GM10847 (cell line): Measurements from ENCODE around the gene AGBL1.

Source experiments
- POLR2A ChIP-seq: IDR thresholded peaks from 2 replicates; pipeline ENCODE4 v1.6.1; 2011; ENCODE audit not compliant: insufficient read length; ENCODE audit errors: extremely low read depth

Gene AGBL1

GRCh38 chr15:86362555-86362954, 282.9 kb downstream of the AGBL1 start:
- no peak for TF ChIP-seq POLR2A

GRCh38 chr15:86373147-86373546, 293.5 kb downstream of the AGBL1 start:
- TF ChIP-seq POLR2A: no peak

- TF ChIP-seq POLR2A: no peak
Observed at GRCh38 chr15:86375733-86376280, 296.1 kb downstream of the AGBL1 start.

DNA sequence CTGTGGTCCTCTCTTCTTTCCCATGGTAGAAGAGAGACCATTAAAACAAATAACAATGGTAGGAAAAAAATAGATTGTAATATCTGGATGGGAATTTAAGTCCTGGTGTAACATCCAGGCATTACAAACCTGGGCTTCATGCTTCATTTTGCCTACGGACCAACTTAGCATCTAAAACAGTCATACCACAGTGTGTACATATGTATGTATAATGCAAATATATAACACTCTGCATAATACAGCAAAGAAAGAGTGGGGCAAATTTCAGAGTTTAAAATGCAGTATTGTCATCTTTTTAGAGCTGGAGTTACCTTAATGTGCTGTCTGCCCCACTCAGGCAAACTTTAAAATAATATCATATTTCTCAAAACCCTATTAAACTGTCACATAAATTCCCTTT, 298.2 kb downstream of the AGBL1 start:
- TF ChIP-seq POLR2A: no peak

DNA sequence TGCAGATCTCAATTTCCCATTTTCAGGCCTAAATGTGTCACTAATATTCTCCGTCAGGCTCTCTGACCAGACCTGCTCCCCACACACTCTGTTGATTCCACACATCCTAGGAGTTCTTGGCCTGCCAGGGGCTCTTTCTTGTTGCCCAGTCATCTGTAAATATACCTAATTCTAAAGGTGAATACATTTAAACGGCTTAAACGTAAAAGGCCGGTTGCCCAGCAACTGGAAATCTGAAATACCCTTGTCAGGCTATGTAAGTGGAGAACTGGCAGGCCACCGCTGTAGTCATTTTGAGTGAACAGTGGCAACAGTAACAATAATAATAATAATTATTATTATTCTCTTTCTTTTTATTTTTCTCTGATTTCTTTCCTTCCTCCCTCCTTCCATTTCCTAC, 302.7 kb downstream of the AGBL1 start:
- TF ChIP-seq POLR2A: no peak

- no peak for TF ChIP-seq POLR2A
Observed at GRCh38 chr15:86383611-86384010, 303.9 kb downstream of the AGBL1 start.

DNA sequence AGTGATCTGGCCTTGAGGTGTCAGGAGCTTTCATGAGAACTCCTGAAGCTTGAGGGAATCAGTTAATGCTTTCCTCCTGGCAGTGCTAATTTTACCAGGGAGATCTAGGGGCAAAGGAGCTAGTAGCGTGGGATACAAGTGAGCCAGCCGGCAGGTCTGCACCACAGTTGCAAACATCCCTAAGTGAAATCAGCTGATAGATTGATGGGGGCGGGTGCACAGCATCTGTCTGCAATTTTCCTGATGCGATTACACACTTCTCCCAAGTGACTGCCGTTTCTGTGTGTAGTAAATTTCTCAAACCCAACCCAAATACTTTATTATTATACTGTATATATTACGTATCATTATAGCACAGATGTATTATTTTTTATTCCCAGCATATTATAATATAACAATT, 304.5 kb downstream of the AGBL1 start:
- TF ChIP-seq POLR2A: no peak

DNA sequence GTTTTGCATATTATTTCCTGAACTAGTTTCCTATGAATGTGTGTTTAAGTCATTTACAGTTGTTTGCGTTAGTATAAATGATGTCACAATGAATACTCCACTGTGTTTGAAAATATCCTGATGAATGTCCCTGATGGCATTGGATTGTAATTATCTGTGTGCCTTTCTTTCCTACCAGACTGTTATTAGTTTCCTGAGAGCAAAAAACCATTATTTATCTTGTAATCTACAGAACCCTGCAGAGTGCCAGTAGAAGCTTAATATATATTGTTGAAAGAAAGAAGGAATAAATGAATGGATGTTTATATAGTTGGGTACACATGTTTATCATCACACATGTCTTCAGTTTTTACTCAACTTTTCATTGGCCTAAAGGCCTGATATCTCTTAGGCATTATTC, 312.6 kb downstream of the AGBL1 start:
- no peak for TF ChIP-seq POLR2A

DNA sequence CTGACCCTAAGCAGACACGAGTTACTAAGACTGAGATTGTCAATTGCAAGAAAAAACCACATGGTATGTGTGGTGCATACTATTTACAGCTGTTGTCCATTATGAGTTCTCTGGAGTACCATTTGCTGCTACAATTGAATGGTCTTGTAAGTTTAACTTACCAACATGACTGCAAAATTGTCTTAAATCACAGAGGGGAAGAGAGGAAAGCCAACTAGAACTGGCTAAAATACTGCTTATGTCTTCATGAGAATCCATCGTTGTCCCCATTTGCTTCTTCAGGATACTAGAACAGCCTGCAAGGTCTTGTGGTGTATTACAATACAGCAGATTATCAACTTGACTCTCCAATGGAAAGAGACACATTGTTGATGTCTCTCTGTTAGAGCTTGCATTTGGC, 313.2 kb downstream of the AGBL1 start:
- TF ChIP-seq POLR2A: no peak

- TF ChIP-seq POLR2A: no peak
Observed at GRCh38 chr15:86394866-86395265, 315.2 kb downstream of the AGBL1 start.

- no peak for TF ChIP-seq POLR2A
Observed at GRCh38 chr15:86399041-86399954, 319.6 kb downstream of the AGBL1 start.

DNA sequence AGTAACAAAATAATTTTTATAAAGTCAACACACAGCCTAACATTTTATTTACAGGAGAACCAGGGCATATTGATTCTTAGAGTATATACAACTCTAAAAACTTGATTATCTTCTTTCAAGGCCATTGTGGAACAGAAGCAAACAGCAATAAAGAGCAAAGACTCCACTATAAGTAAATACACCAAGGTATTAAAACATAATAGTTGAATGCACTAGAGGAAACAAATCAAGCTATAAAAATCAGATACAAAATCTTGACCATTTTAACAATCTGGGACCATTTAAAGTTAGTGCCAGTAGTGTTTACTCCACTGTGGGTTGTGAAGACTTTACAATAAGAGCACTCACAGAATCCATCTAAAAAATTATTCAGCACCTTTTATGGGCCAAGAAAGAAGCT, 323.6 kb downstream of the AGBL1 start:
- no peak for TF ChIP-seq POLR2A

DNA sequence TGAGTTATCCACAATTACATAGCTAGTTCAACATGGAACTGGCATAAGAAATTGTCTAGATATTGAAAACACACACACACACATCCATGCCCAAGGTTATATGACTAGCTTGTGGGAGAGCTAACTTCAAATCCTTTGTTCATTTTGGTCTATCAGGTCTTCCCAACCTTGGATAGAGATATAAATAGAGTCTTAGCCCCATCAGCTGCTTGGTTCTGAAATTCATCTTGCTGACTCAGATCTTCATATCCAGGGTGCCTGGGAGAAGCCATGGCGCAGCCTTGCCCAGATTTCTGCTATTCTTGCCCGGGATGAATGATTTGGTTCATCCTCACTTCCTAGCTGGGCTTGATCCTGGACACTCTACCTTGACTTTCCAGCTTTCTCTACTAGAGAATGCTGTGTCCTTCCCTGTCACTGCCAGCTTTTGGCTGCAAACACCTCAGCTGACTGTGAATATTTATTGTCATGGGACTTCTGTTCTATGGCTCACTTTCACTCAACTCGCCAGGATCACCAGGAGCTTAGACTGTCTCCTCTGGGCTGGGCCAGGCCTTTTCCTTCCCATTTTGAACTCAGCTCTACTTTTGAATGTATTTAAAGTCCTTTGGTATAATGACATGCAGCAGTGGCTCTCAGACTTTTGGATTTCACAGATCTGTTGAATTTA, 324.4 kb downstream of the AGBL1 start:
- no peak for TF ChIP-seq POLR2A

- no peak for TF ChIP-seq POLR2A
Observed at GRCh38 chr15:86408261-86408660, 328.6 kb downstream of the AGBL1 start.

- no peak for TF ChIP-seq POLR2A
Observed at GRCh38 chr15:86411916-86412315, 332.2 kb downstream of the AGBL1 start.

GRCh38 chr15:86413191-86413590, 333.5 kb downstream of the AGBL1 start:
- no peak for TF ChIP-seq POLR2A
